Keratinocyte (primary cell): Measurements from ENCODE around the gene MMEL1.

Experiments used
- CTCF ChIP-seq, 3 experiments: IDR thresholded peaks in 1 of 3; conservative IDR thresholded peaks in 1 of 3; optimal IDR thresholded peaks in 1 of 3; 2 replicates in 2 of 3; 3 replicates in 1 of 3; pipeline versions ENCODE3 to v1.5.1; 2011; ENCODE audit warnings: low read length in 3 of 3, mild to moderate bottlenecking in 3 of 3, moderate library complexity in 2 of 3, control low read depth in 1 of 3, inconsistent platforms in 1 of 3; ENCODE audit not compliant: insufficient read depth in 2 of 3; ENCODE audit errors: extremely low read depth in 1 of 3
- EZH2 ChIP-seq: IDR thresholded peaks from one replicate; pipeline ENCODE4 v1.6.1; 2012; ENCODE audit warnings: inconsistent platforms, mild to moderate bottlenecking, low read length, moderate library complexity

- TF ChIP-seq CTCF (optimal IDR thresholded peaks at IDR 0.05 in 1 of 3, IDR thresholded peaks at IDR 0.05 in 1 of 3, conservative IDR thresholded peaks at IDR 0.05 in 1 of 3; ENCODE audit: extremely low read depth in 1 of 3, insufficient read depth in 2 of 3, low read length in 3 of 3) (no peak), EZH2 (no peak)
Observed at GRCh38 chr1:2640626-2641025, 7.8 kb upstream of the MMEL1 start.
